Left ventricle myocardium inferior (tissue), 1 donor: Measurements from ENCODE around the gene HDAC11. TPM values are rescaled to one million over a fixed set of nuclear protein-coding genes. Genes with fewer than 3 reads are reported as not detected.

Experiments
- DNase-seq: peaks from one replicate; pipeline ENCODE4 v3.0.0-alpha.2; 2020
- H3K27ac ChIP-seq: fragments of 200-600 bp; replicated peaks from 2 replicates; pipeline ENCODE4 v1.8.0; 2021
- H3K27me3 ChIP-seq: fragments of 200-600 bp; 2 replicates; pipeline ENCODE4 v1.8.0; 2021; ENCODE audit warnings: low read depth
- H3K36me3 ChIP-seq: fragments of 200-600 bp; 2 replicates; pipeline ENCODE4 v1.8.0; 2021
- H3K4me1 ChIP-seq: fragments of 200-600 bp; 2 replicates; pipeline ENCODE4 v1.8.0; 2021
- H3K4me3 ChIP-seq: fragments of 200-600 bp; 2 replicates; pipeline ENCODE4 v1.8.0; 2021; ENCODE audit warnings: mild to moderate bottlenecking, moderate library complexity
- H3K9me3 ChIP-seq: fragments of 200-600 bp; replicated peaks from 2 replicates; pipeline ENCODE4 v1.8.0; 2021
- CTCF ChIP-seq: fragments of 200-600 bp; IDR thresholded peaks from 2 replicates; pipeline ENCODE4 v1.8.0; 2021; ENCODE audit warnings: antibody characterized with exemption, mild to moderate bottlenecking, borderline replicate concordance
- intact Hi-C: fragments of 100-400 bp; cut with micrococcal nuclease; formaldehyde crosslinking; loops from one replicate; pipeline ENCODE4 v1.11.0; 2022
- total RNA-seq: library from RNA; stranded (reverse); fragmentation: NEBNext Ultra II Directional; extraction: Animal tissue kit (Norgen Biotek cat#: 25700); gene quantifications from one replicate; pipeline ENCODE4 v1.2.1, GENCODE V29; 2021
- donor health status: DM: no; HTN: yes; CAD: no; lungs with severe emphysema.

The HDAC11 gene
- total RNA-seq, 1 donor from 2014 or later = 34.3 TPM

GRCh38 chr3:13487403-13487802 lies 7.3 kb downstream of the HDAC11 start:
- Histone ChIP-seq H3K9me3 (peaks cover 19% of the 10 kb centered on the region), H3K27me3 (no peaks in the 10 kb centered on the region), H3K4me3 (no peak overlapping the region), H3K4me1 (peaks cover 21% of the 10 kb centered on the region), H3K36me3 (peaks cover 21% of the 10 kb centered on the region), H3K27ac (no peak overlapping the region)
- DNase-seq = peak; percentile 2
- no peak for TF ChIP-seq CTCF
- intact Hi-C loops = no loop called here

- H3K4me1 ChIP-seq = peaks cover 15% of the 10 kb centered on the region
- no peak overlapping the region for H3K27ac ChIP-seq
- no peak overlapping the region for H3K4me3 ChIP-seq
- H3K27me3 ChIP-seq = no peaks in the 10 kb centered on the region
- no peak for TF ChIP-seq CTCF
- intact Hi-C loops = no loop called here
- peaks cover 19% of the 10 kb centered on the region for H3K9me3 ChIP-seq
- peak; percentile 4 for DNase-seq
- peaks cover 29% of the 10 kb centered on the region for H3K36me3 ChIP-seq
Observed at GRCh38 chr3:13491206-13491974, 11.3 kb downstream of the HDAC11 start.

GRCh38 chr3:13492048-13492447 lies 11.9 kb downstream of the HDAC11 start:
- peaks cover 19% of the 10 kb centered on the region for H3K9me3 ChIP-seq
- peaks cover 29% of the 10 kb centered on the region for H3K36me3 ChIP-seq
- H3K27me3 ChIP-seq = no peaks in the 10 kb centered on the region
- H3K4me3 ChIP-seq = no peak overlapping the region
- peaks cover 21% of the 10 kb centered on the region for H3K4me1 ChIP-seq
- no peak overlapping the region for H3K27ac ChIP-seq
- intact Hi-C loops = no loop called here
- no peak for TF ChIP-seq CTCF
- peak; percentile 7 for DNase-seq

- no peak overlapping the region for H3K27ac ChIP-seq
- TF ChIP-seq CTCF = no peak
- H3K27me3 ChIP-seq = no peaks in the 10 kb centered on the region
- peaks cover 22% of the 10 kb centered on the region for H3K4me1 ChIP-seq
- H3K9me3 ChIP-seq = peaks cover 19% of the 10 kb centered on the region
- intact Hi-C loops = no loop called here
- peaks cover 19% of the 10 kb centered on the region for H3K36me3 ChIP-seq
- peak; percentile 11 for DNase-seq
- no peak overlapping the region for H3K4me3 ChIP-seq
Observed at GRCh38 chr3:13492976-13493866, 13.1 kb downstream of the HDAC11 start.

GRCh38 chr3:13493867-13494441 lies 13.8 kb downstream of the HDAC11 start:
- Histone ChIP-seq H3K4me1 (peaks cover 22% of the 10 kb centered on the region), H3K9me3 (peaks cover 18% of the 10 kb centered on the region), H3K27me3 (no peaks in the 10 kb centered on the region), H3K36me3 (peaks cover 12% of the 10 kb centered on the region), H3K4me3 (no peak overlapping the region), H3K27ac (no peak overlapping the region)
- intact Hi-C loops = no loop called here
- TF ChIP-seq CTCF = no peak
- DNase-seq = no peak
